Esophagus squamous epithelium (tissue), 5 donors: ENCODE measurements around the gene ZNRF1. TPM values are rescaled to one million over a fixed set of nuclear protein-coding genes. Genes with fewer than 3 reads are reported as not detected.

Experiments
- DNase-seq: peaks from one replicate; lab custom pipeline; 2025; lab: John Stamatoyannopoulos, UW
- H3K27ac ChIP-seq, 4 donors: fragments of 200-600 bp; sonication (generic); one replicate each; pipeline ENCODE4 v1.5.1; 2016 to 2019; ENCODE audit warnings: mild to moderate bottlenecking in 1 of 4
- H3K27me3 ChIP-seq, 4 donors: fragments of 200-600 bp; sonication (generic); 1 replicate in 3 of 4; 2 replicates in 1 of 4; pipeline versions ENCODE4 v1.5.1 to v1.6.0; 2017 to 2021; ENCODE audit warnings: antibody characterized with exemption in 1 of 4
- H3K36me3 ChIP-seq, 3 donors: fragments of 200-600 bp; sonication (generic); one replicate each; pipeline ENCODE4 v1.5.1; 2016 to 2019
- H3K4me1 ChIP-seq, 3 donors: fragments of 200-600 bp; sonication (generic); one replicate each; pipeline ENCODE4 v1.5.1; 2017 to 2019
- H3K4me3 ChIP-seq, 4 donors: fragments of 200-600 bp; sonication (generic); 1 replicate in 3 of 4; 2 replicates in 1 of 4; pipeline ENCODE4 v1.5.1; 2016 to 2019; ENCODE audit warnings: mild to moderate bottlenecking in 2 of 4, moderate library complexity in 1 of 4
- H3K9me3 ChIP-seq, 3 donors: fragments of 200-600 bp; sonication (generic); one replicate each; pipeline ENCODE4 v1.5.1; 2016 to 2019
- CTCF ChIP-seq, 6 experiments: fragments of 450-650 bp in 4 of 6; fragments of 200-600 bp in 2 of 6; sonication (generic) in 2 of 6; IDR thresholded peaks; one replicate each; pipeline ENCODE4 v1.5.1; 2016 to 2019; ENCODE audit warnings: antibody characterized with exemption in 6 of 6, mild to moderate bottlenecking in 4 of 6, moderate library complexity in 4 of 6
- POLR2A ChIP-seq, 4 donors: fragments of 450-650 bp; IDR thresholded peaks; one replicate each; pipeline ENCODE4 v1.6.1; 2017; ENCODE audit warnings: antibody characterized with exemption in 4 of 4, mild to moderate bottlenecking in 4 of 4, moderate library complexity in 3 of 4
- WGBS, 2 donors: methylation state at CpG; one replicate each; pipeline ENCODE4 v1.1.5; 2018; 5-methylcytosine and 5-hydroxymethylcytosine counted together
- intact Hi-C: fragments of 100-400 bp; cut with DNase I; formaldehyde crosslinking; loops from one replicate; pipeline ENCODE4 v1.15.0; 2022
- total RNA-seq, 4 donors: library from RNA; depleted of rRNA; stranded (reverse); fragments of >200 nt; gene quantifications; one replicate each; pipeline ENCODE4 v1.1.0, GENCODE V29; 2016
- donor health status: DM: yes; HTN: yes; CAD: no.

Gene ZNRF1
- total RNA-seq, 4 donors from 2014 or later = 28.0 to 67.4 (median 33.5) TPM

GRCh38 chr16:75111961-75112733 lies 113.3 kb downstream of the ZNRF1 start:
- Histone ChIP-seq H3K27me3 (no peaks in the 10 kb centered on the region), H3K27ac (peak overlapping the region in 3 of 4 donors; percentile 83 to 90 (median 87)), H3K4me3 (no peak overlapping the region), H3K36me3 (peaks cover 0 to under 1% (median 0%) of the 10 kb centered on the region in 3 donors), H3K9me3 (no peaks in the 10 kb centered on the region), H3K4me1 (peaks cover 56 to 93% (median 57%) of the 10 kb centered on the region in 3 donors)
- WGBS, 2 donors = 37 to 66% methylated on average over 11 to 15 of the region's 26 CpGs
- no peak for DNase-seq
- no peak for TF ChIP-seq CTCF (IDR thresholded peaks at IDR 0.05)
- TF ChIP-seq POLR2A (IDR thresholded peaks at IDR 0.05) = no peak
- intact Hi-C loops = loop anchor here (2.0 to 10.0 kb wide), 2 partner anchors 113 to 407 kb away; partner anchors contain the start of genes MLKL and ZNRF1

DNA sequence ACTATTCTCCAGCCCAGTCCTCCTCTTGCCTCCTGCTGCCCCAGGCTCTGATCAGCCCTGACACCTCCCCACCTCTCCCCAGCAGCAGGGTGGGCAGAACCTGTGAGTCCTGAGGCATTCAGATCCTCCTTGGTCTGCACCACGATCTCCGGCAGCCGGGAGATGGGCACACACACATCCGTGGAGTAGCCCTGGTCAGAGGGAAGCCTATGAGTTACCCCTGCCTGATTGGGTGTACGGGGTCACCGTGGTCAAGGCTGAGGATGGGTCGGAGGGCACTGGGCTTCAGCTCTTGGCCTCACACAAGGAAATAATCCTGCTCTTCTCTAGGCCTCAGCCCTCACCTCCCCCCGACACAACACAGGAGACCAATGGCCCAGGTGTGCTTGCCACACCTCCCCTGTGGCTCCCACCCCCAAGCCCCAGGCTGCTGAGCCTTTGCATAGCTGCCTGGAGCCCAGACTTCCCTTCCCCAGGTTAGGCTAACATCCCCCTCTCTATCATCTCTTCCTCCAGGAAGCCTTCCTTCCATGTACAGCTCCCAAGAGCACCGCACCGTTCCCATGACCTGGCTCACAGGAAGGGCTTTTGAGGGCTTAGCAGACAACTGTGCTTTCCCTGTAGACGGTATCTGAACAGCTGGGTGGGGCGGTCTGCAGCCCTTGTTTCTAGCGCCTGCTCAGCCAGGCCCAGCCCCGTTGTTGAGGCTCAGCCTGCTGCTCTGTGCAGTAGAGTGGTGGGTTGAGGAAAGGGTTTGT lies 114.1 kb downstream of the ZNRF1 start:
- DNase-seq = no peak
- Histone ChIP-seq H3K9me3 (no peaks in the 10 kb centered on the region), H3K4me1 (peaks cover 49 to 86% (median 50%) of the 10 kb centered on the region in 3 donors), H3K36me3 (no peaks in the 10 kb centered on the region), H3K4me3 (no peak overlapping the region), H3K27ac (peak overlapping the region in 2 of 4 donors; percentile 87 to 90), H3K27me3 (no peaks in the 10 kb centered on the region)
- TF ChIP-seq POLR2A (IDR thresholded peaks at IDR 0.05) = no peak
- TF ChIP-seq CTCF (IDR thresholded peaks at IDR 0.05) = no peak
- intact Hi-C loops = loop anchor here (10.0 kb wide), 1 partner anchor 408 kb away; the partner anchor contains the start of gene MLKL
- WGBS, 2 donors = 55 to 73% methylated on average over 7 to 10 of the region's 14 CpGs

DNA sequence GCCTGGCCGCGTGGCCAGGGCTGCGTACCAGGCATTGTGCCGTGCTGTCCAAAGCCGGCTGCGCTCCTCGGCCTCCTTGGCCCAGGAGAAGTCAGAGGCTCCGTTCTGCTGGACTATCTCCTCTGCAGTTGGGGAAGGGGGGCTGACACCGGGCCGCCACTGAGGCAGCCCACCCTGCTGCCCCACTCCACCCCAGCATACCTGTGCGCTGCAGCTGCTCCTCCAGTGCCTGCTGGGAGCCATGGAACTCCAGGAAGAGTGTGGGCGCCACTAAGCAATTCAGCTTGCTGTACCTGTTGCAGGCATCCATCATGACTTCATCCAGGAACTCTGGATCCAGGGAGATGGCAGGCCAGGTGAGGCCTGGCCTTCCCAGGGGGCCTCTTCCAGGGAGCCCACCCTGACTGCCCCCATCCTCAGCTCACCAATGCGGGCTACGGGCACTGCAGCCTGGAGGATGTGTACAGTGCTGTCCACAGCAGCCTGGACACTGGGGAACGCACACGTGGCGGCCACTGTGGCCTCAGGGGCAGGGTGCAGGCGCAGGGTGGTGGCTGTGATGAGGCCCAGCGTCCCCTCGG lies 114.8 kb downstream of the ZNRF1 start:
- Histone ChIP-seq H3K36me3 (no peaks in the 10 kb centered on the region), H3K27me3 (no peaks in the 10 kb centered on the region), H3K4me3 (no peak overlapping the region), H3K9me3 (no peaks in the 10 kb centered on the region), H3K27ac (no peak overlapping the region), H3K4me1 (peaks cover 43 to 78% (median 44%) of the 10 kb centered on the region in 3 donors)
- 87% methylated on average over 3 of the region's 20 CpGs for whole genome bisulfite sequencing, 2 donors
- TF ChIP-seq POLR2A (IDR thresholded peaks at IDR 0.05) = no peak
- TF ChIP-seq CTCF (IDR thresholded peaks at IDR 0.05) = no peak
- intact Hi-C loops = loop anchor here (10.0 kb wide), 1 partner anchor 409 kb away; the partner anchor contains the start of gene MLKL
- DNase-seq = no peak

DNA sequence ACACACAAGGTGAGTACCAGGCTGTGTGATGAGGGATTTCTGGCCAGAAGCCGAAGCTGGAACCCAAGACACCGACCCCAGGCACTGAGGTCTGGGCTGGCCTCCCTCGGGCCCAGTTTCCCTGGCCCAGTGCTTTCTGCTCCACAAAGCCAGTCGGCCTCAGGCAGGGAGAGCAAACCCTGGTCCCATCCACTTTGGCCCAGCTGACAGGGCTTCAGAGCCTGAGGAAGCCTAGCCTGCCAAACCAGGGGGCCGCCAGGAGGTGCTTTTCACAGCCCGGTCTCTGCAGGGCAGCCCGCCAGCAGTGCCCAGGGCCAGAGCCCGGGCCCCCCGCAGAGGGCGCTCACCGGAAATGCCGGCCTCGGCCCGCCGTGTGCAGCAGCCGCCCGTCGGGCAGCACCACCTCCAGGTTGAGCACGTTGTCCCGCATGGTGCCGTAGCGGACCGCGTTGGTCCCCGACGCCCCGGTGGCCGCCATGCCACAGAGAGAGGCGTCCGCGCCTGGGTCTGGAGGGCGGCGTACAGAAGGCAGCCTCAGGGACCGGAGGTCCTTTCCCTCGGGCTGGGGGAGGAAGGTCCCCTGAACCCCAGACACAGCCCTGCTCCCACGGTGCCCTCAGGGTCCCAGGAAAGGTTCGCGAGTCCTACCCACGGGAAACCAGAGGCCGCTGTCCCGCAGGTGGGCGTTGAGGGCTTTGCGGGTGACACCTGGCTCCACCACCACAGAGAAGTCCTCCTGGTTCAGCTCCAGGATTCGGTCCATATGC lies 115.5 kb downstream of the ZNRF1 start:
- Histone ChIP-seq H3K9me3 (no peaks in the 10 kb centered on the region), H3K27me3 (no peaks in the 10 kb centered on the region), H3K4me3 (no peak overlapping the region), H3K4me1 (peaks cover 36 to 71% (median 37%) of the 10 kb centered on the region in 3 donors), H3K27ac (no peak overlapping the region), H3K36me3 (no peaks in the 10 kb centered on the region)
- no peak for DNase-seq
- TF ChIP-seq POLR2A (IDR thresholded peaks at IDR 0.05) (no peak), CTCF (IDR thresholded peaks at IDR 0.05) (no peak)
- 73% methylated on average over 2 of the region's 44 CpGs; no CpG with 5 or more reads in 1 of the 2 donors for WGBS, 2 donors
- intact Hi-C loops = loop anchor here (10.0 kb wide), 1 partner anchor 410 kb away; the partner anchor contains the start of gene MLKL
